GM19025 (cell line): Measurements from ENCODE around the gene LYRM4.

Experiments used
- ATAC-seq: cut with Tn5 transposase; IDR thresholded peaks from one replicate; pipeline ENCODE4 v1.9.1; 2021; ENCODE audit warnings: mild to moderate bottlenecking, low read depth, moderate library complexity; ENCODE audit not compliant: unreplicated experiment

LYRM4 gene

DNA sequence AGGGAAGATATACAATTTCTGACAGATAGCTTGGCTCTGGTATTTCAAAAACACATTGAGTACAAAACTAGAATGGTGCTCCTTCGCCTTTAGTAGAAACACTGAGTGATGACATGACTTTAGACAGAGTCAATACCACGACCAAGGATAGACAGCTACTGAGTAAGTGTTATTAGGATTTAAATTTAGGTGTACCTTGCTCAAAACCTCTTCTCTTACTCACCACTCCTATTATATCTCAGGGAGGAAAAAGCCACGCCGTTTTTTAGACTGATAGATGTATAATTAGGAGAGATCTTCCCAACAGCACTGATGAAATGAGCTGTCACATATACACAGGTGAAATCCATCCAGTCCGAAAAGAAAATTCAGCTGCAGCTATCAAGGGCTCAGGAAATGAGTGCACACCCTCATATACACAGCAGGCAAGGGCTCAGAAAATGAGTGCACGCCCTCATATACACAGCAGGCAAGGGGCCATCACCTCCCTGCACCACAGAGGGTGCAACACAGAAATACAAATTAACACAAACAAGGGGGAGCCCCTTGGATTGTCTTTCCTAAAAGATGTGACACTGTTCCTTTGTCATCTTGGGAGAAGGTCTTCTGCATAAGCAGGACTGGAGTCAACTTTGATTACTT is 53.7 kb downstream of the LYRM4 start:
- ATAC-seq = no peak

DNA sequence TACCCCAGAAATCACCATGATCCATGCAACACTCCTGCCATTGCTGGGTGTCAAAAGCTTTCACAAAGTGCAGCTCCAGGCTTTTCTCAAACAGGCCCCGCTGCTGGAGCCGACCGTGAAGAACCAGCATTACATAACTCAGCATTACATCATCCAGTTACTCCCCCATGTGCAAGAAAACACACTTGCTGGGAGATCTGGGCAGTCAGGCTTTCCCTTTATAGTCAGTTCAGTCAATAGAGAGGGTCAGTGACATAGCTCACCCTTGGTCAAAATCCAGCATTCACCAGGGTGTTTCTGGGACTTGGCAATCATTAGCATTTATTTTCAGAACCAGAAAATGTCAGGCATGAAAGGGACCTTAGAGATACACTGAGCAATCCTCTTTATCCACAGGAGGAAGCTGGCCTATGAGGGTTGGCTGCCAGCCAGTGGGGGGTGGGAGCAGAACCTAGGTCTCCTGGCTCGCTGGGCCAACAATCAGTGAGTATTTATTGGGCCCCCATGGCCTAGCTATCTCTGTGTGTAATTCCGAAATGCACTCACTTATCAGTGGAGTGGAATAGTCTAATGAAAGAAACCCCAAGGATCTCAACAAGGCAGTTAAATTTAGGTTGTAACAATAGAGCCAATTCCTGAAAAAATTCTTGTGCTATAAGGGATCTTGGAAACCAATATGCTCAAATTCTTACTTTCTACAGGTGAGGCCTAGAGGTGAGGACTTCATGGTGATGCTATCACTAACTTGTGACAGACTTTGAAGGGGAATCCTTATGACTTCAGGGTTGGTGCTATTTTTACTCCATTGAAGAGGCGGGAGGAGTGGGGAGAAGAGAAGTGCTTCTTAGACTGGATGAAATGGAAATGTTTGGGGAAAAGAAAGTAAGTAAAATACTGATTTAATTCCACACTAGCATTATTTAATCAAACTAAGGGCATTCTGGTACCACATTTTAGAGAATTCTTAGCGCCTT is 54.6 kb downstream of the LYRM4 start:
- ATAC-seq = no peak

GRCh38 chr6:5205035-5205507 is 55.7 kb downstream of the LYRM4 start:
- no peak for ATAC-seq

GRCh38 chr6:5204376-5204775 is 56.4 kb downstream of the LYRM4 start:
- ATAC-seq = no peak

DNA sequence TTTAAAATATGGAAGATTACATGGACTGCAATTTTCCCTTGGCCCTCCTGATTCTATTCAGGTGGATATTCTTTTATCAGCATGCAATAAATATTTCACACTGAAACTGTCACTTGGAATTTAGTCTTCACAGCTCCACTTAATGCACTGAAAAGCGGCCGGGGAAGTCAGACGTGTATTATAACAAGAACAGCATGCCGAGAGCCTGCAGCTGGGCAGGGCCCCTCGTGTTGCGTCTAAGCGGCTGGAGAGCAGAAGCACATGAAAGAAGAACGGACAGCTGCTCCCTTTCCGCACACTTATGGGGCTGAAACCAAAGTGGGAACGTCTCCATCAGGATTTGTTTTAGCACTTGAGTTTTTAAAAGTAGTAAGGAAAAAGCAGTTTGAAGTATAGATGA is 57.2 kb downstream of the LYRM4 start:
- no peak for ATAC-seq

- no peak for ATAC-seq
Observed at GRCh38 chr6:5202941-5203340, 57.8 kb downstream of the LYRM4 start.

DNA sequence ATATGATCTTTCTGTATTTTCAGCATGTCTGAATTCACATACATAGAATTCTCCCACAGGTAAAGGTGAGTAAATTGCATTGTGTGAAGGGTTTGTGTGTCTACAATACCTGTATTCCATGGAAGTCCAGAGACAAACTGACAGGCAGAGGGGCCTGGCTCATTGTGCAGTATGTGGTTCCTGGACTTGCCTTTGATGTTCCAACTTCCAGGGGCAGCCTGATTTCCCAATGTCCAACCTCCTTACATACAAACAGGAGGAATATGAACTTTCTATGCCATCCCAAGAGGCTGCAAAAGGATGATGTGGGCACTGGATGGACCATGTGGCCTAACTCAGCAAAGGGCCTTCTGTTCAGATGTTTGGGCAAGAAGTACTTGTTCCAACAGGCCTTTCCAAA is 58.5 kb downstream of the LYRM4 start:
- ATAC-seq = no peak

DNA sequence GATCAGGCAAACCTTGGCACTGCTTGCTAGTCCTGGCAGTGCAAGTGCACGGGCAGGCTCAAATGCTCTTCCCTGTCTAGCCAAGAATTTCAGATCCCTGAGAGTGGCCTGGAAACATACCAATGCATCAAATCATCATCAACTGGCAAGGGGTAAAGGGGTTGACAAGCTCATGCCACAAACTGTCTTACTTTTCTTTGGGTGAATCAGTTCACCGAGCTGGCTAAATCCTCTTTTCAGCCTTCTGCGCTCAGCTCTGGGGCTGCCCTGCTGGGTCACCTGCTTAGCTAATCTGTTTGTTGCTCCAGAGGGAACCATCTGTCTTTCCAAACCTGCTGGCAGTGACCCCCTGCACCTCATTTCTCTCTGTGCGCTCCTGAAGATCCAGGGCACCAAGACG is 59.5 kb downstream of the LYRM4 start:
- no peak for ATAC-seq

DNA sequence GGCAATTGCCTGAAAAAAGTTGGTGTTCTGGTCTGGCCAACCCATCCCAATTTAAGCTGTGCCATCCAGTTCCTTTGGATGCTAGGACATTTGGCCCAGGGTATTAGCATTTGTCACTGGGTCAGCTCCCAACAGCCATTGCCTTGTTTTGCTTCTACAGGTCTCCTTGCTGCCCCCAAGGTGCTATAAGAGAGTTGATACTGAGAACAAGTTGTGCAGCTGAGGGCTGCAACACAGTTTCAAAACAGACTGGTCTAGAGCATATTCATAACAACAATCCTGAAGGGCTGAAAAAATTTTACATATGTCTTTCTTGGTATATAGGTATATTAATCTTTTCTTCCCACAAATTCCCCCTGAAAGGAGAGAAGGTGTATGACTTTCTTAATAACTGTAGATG is 61.0 kb downstream of the LYRM4 start:
- ATAC-seq = no peak

DNA sequence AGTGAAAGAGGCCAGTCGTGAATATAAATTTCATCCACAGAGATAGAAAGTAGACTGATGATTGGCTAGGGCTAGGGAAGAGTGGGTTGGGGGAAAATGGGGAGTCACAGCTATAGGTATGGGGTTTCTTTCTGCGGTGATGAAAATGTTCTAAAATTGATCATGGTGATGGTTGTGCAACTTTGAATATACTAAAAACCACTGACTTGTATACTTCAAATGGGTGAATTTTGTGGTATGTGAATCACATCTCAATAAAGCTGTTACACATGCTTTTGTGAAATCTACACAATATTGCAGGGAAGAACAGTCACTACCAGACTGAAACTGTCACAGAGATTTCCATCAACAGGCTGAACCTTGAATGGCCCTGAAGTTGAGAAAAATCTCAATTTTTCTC is 61.5 kb downstream of the LYRM4 start:
- ATAC-seq = no peak

- no peak for ATAC-seq
Observed at GRCh38 chr6:5197084-5197483, 63.7 kb downstream of the LYRM4 start.

- no peak for ATAC-seq
Observed at GRCh38 chr6:5192135-5192794, 68.5 kb downstream of the LYRM4 start.

- ATAC-seq = no peak
Observed at GRCh38 chr6:5191722-5192121, 69.0 kb downstream of the LYRM4 start.

DNA sequence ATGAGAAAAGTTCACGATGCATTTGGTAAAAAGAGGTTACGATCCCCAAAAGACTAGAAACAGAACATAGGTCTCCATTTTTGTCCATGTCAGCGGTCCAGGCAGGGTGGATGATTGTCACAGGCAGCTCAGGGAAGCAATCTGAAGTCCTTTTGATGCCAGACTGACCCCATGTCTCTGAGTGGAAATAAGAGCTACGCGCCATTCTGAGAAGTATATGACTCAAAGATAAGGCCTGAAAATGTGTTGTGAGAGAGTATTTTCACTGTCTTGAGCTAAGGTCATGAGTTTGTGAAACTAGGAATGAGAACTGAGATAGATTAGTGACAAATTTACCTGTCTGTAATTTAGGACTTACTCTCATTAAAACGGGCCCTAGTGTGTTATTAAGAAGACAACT is 69.5 kb downstream of the LYRM4 start:
- no peak for ATAC-seq

DNA sequence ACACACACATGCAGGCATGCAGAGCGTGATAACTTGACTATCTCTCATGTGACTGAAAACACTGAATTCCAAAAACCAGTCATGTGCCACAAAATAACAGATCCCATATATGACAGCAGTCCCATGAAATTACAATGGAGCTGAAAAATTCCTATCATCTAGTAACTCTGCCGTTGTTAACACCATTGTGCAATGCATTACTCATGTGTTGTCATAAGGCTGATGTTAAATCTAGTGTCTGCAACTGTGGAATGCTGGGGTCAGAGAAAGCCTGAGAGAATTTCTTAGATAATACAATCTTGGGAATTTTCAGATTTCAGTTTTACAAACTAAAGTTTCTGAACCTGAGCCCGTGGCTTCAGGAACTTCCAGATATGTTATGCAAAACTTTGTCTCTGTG is 70.2 kb downstream of the LYRM4 start:
- ATAC-seq = no peak

GRCh38 chr6:5188646-5189045 is 72.1 kb downstream of the LYRM4 start:
- ATAC-seq = no peak

GRCh38 chr6:5184878-5185277 is 75.9 kb downstream of the LYRM4 start:
- no peak for ATAC-seq

GRCh38 chr6:5184218-5184617 is 76.5 kb downstream of the LYRM4 start:
- ATAC-seq = no peak

DNA sequence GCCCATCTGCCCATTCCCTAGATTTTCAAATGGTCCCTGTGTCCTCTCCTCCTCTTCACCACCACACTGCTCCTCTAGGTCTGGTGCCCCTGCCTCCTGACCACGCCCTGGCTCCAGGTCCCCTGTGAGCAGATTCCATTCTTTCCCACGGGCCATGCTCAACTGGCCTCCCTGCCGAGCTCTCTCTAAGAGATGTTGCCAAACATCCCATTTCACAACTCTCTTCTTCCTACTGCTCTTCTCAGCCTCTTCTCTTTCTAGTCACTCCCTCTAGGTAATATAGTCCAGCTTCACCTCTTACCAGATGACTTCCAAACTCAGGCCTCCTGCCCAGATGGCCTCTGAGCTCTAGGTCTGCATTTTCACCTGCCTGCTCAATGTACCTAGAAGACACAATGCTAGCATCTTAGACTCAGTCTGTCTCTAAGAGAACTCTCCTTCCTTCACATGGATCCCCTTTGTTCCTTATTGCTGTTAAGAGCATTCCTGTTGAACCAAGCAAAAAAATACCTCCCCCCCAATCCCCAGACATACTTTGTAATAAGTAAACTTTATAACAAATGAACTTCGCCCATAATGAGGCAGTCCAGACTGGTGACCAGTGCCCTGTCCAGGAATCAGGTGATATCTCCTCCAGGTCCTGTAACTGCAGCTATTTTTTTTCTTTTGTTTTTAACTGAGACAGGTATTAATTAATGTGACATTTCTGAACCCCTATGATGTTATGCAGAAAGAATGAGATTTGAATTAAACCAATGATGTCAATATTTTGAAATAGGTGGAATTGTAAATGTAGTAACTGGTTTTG is 79.0 kb downstream of the LYRM4 start:
- ATAC-seq = no peak

DNA sequence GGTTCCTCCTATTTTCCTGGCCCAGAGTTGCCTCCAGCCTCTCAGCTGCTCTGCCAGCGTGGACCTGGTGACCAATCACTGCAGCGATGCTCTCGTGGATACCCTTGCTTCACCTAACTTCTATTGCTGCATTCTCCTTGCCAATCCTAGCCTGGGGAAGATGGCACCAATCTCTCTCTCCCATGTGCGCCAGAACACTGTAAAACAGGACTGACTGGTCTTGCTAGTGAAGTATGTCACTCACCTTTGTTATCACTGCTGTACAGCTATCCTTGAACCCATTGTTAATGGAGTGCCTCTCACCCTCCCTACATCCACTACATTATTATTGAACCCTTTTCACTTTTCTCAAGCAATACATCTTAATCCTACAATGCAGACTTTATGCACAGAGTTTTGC is 80.1 kb downstream of the LYRM4 start:
- no peak for ATAC-seq
